Fibroblast of the aortic adventitia (primary cell): ENCODE measurements around the gene STK17A. TPM values are rescaled to one million over a fixed set of nuclear protein-coding genes. Genes with fewer than 3 reads are reported as not detected.
"Not testable (repeated sequence)": the region's sequence is repeated elsewhere in the genome, so short reads cannot be mapped to it uniquely, and the experiment has no call there.

Experiments used
- DNase-seq: peaks from one replicate; pipeline ENCODE4 v3.0.0-alpha.2; 2010; ENCODE audit warnings: low read depth
- H3K4me3 ChIP-seq: 2 replicates; pipeline ENCODE4 v1.5.1; 2011; ENCODE audit warnings: low read depth, mild to moderate bottlenecking, control low read depth, low read length, moderate library complexity
- CTCF ChIP-seq: IDR thresholded peaks from 2 replicates; pipeline ENCODE4 v1.5.1; 2011; ENCODE audit warnings: mild to moderate bottlenecking, low read length, control low read depth, inconsistent platforms; ENCODE audit not compliant: insufficient read depth
- total RNA-seq: library from RNA; depleted of rRNA; stranded (reverse); fragments of >200 nt; gene quantifications from 2 replicates; pipeline ENCODE4 v1.2.3, GENCODE V29; 2012; ENCODE audit warnings: low replicate concordance

STK17A gene
- total RNA-seq, 1 donor = 96.8 TPM

- DNase-seq = no peak
- TF ChIP-seq CTCF = no peak
- H3K4me3 ChIP-seq = no peak overlapping the region
These were observed 77.2 kb downstream of the STK17A start for GRCh38 chr7:43660141-43660540.

- no peak for DNase-seq
- TF ChIP-seq CTCF = no peak
- no peak overlapping the region for H3K4me3 ChIP-seq
These were observed 81.8 kb downstream of the STK17A start for GRCh38 chr7:43664681-43665080.

- DNase-seq = peak; percentile 66
- TF ChIP-seq CTCF = no peak
- no peak overlapping the region for H3K4me3 ChIP-seq
These were observed 84.0 kb downstream of the STK17A start for GRCh38 chr7:43666938-43667337.

- no peak for TF ChIP-seq CTCF
- no peak for DNase-seq
- H3K4me3 ChIP-seq = no peak overlapping the region
These were observed 85.1 kb downstream of the STK17A start for GRCh38 chr7:43668035-43668434.

GRCh38 chr7:43669286-43670081 lies 86.6 kb downstream of the STK17A start:
- no peak overlapping the region for H3K4me3 ChIP-seq
- TF ChIP-seq CTCF = no peak
- no peak for DNase-seq

GRCh38 chr7:43671521-43671920 lies 88.6 kb downstream of the STK17A start:
- no peak for DNase-seq
- H3K4me3 ChIP-seq = no peak overlapping the region
- no peak for TF ChIP-seq CTCF

GRCh38 chr7:43673243-43673976 lies 90.5 kb downstream of the STK17A start:
- DNase-seq, H3K4me3 ChIP-seq: not testable (repeated sequence)
